Stimulated activated naive CD8-positive, alpha-beta T cell treated with anti-CD3 and anti-CD28 coated beads, Interleukin-15, amount 100 ng/mL, for 72 hours (primary cell): Measurements from ENCODE around the gene LIMK1.

Source experiments
- ATAC-seq: fragments of 150-1000 bp; cut with Tn5 transposase; 2 replicates; pipeline ENCODE4 v1.10.0; 2021; ENCODE audit warnings: mild to moderate bottlenecking, moderate library complexity
- DNase-seq, 2 donors: peaks; one replicate each; pipeline ENCODE4 v3.0.0; 2021 to 2022
- H3K27ac Mint-ChIP-seq, 2 donors: one replicate each; pipeline ENCODE4 v1.8.0; 2022; ENCODE audit warnings: mild to moderate bottlenecking in 2 of 2, mixed read lengths in 2 of 2, moderate library complexity in 2 of 2
- H3K27me3 Mint-ChIP-seq: one replicate; pipeline ENCODE4 v1.8.0; 2022; ENCODE audit warnings: mixed read lengths
- H3K4me1 Mint-ChIP-seq: one replicate; pipeline ENCODE4 v1.8.0; 2022; ENCODE audit warnings: mild to moderate bottlenecking, mixed read lengths
- H3K4me3 Mint-ChIP-seq, 2 donors: one replicate each; pipeline ENCODE4 v1.8.0; 2022; ENCODE audit warnings: mild to moderate bottlenecking in 2 of 2, mixed read lengths in 2 of 2, moderate library complexity in 1 of 2
- H3K9me3 Mint-ChIP-seq, 2 donors: one replicate each; pipeline ENCODE4 v1.8.0; 2022; ENCODE audit warnings: mixed read lengths in 2 of 2

The LIMK1 gene

DNA sequence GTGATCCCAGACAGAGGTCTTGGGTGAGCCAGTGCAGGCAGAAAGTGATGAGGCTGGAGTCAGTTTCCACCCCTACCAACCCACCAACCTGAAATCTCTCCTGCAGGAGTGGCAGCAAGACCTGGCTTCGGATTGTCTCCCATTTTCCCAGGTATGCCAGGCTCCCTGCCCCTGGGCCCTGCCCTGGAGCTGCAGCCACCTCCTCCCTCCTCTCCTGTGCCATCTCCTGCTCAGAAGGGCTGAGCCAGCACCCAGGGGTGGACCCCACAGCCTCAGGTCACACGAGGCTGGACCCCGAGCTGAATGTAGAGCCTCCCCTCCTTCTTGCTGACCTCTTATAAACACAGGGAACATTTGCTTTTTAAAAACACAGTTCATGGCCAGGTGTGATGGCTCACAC, 17.0 kb upstream of the LIMK1 start:
- Mint-ChIP-seq H3K9me3 (no peaks in the 10 kb centered on the region), H3K27me3 (no peaks in the 10 kb centered on the region), H3K4me1 (peaks cover 6% of the 10 kb centered on the region), H3K4me3 (no peak overlapping the region), H3K27ac (no peak overlapping the region)
- ATAC-seq: no peak
- no peak for DNase-seq

DNA sequence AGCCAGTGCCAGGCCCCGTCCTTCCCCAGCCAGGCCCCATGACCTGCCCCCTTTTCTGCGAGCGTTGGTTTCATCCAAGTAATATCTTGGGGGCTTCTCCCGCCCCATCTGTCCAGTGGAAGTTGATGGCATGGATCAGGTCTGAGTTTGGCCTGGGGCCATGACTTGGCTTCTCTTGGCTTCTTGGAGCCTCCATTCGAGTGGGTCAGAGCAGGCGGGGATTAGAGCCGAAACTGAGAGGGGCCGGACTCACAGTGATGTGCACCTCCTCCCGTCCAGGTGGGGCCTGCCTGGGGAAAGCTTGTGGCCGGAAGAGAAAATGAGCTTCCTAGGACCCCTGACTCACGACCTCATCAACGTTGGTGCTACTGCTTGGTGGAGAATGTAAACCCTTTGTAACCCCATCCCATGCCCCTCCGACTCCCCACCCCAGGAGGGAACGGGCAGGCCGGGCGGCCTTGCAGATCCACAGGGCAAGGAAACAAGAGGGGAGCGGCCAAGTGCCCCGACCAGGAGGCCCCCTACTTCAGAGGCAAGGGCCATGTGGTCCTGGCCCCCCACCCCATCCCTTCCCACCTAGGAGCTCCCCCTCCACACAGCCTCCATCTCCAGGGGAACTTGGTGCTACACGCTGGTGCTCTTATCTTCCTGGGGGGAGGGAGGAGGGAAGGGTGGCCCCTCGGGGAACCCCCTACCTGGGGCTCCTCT, 15.1 kb upstream of the LIMK1 start:
- ATAC-seq: no peak
- DNase-seq: no peak
- H3K4me3 Mint-ChIP-seq: no peak overlapping the region
- no peaks in the 10 kb centered on the region for H3K27me3 Mint-ChIP-seq
- no peaks in the 10 kb centered on the region for H3K4me1 Mint-ChIP-seq
- H3K9me3 Mint-ChIP-seq: no peaks in the 10 kb centered on the region
- no peak overlapping the region for H3K27ac Mint-ChIP-seq

DNA sequence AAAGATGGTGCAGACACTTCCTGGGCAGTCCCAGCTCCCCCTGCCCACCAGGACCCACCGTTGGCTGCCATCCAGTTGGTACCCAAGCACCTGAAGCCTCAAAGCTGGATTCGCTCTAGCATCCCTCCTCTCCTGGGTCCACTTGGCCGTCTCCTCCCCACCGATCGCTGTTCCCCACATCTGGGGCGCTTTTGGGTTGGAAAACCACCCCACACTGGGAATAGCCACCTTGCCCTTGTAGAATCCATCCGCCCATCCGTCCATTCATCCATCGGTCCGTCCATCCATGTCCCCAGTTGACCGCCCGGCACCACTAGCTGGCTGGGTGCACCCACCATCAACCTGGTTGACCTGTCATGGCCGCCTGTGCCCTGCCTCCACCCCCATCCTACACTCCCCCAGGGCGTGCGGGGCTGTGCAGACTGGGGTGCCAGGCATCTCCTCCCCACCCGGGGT, 14.5 kb upstream of the LIMK1 start:
- Mint-ChIP-seq H3K9me3 (no peaks in the 10 kb centered on the region), H3K4me1 (no peaks in the 10 kb centered on the region), H3K27me3 (no peaks in the 10 kb centered on the region), H3K4me3 (no peak overlapping the region), H3K27ac (peak overlapping the region in 1 of 2 donors; percentile 5)
- no peak for ATAC-seq
- DNase-seq: no peak

DNA sequence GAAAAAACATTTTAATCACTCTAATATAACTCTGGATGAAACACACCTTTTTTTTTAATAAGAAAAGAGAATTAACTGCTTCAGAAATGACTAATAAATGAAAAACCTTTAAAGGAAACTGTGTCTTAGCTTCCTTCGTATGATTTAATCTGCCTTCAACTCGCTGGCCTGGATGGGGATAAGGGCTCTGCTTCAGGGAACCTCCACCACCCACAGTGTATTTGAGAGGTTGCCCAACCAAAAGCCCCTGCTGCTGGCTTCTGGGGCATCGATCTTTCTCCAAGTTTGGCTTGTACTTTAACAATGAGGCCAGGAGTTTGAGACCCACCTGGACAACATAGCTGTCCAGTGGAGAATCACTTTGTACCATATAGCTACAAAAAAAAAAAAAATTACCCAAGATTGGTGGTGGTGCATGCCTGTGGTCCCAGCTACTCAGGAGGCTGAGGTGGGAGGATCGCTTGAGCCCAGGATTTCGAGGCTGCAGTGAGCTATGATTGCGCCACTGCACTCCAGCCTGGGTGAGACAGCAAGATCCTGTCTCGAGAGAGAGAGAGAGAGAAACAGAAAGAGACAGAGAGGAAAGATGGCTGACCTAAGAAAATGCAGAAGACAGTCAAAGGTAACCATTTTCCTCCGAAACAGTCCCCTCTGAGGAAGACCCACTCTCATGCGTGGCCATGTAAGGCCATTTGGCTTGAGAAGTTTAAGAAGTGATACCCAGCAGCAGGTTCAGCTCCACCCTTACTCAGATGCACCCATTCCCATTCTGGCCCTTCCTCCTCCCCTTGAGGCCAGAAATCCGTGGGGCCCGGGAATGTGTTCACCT, 13.6 kb upstream of the LIMK1 start:
- ATAC-seq (no peak), DNase-seq (no peak)
- Mint-ChIP-seq H3K4me3 (no peak overlapping the region), H3K27ac (no peak overlapping the region), H3K27me3 (no peaks in the 10 kb centered on the region), H3K9me3 (no peaks in the 10 kb centered on the region), H3K4me1 (no peaks in the 10 kb centered on the region)

DNA sequence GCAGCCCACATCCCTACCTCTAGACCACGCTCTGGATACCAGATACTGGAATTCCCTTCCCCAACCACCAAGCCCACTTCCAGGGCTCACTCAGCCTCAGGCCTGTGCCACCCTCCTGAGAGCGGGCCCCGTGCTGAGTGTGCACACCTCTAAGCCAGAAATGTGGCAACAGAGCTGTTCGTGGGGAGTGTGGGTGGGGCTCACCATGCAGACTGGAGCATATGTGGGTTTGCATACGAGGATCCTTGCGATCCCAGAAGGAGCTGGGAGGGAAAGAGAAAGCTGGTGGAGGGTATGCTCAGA, 13.0 kb upstream of the LIMK1 start:
- H3K9me3 Mint-ChIP-seq: no peaks in the 10 kb centered on the region
- no peaks in the 10 kb centered on the region for H3K27me3 Mint-ChIP-seq
- H3K27ac Mint-ChIP-seq: peak overlapping the region in 1 of 2 donors; percentile 60

DNA sequence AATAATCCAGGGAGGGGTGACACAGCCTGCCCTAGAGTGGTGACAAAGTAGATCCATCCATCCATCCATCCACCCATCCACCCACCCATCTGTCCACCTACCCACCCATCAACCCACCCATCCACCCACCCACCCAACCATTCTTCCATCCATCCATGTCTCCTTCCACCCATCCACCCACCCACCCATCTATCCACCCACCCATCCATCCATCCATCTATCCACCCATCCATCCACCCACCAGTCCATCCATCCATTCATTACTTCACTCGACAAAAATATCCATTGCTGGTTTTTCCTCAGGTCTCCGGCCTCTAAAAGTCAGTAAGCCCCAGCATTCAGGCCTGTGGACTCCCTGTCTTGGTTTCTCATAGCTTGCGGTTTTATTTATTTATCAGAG, 12.5 kb upstream of the LIMK1 start:
- H3K9me3 Mint-ChIP-seq: no peaks in the 10 kb centered on the region
- DNase-seq (no peak), ATAC-seq (no peak)
- H3K4me3 Mint-ChIP-seq: no peak overlapping the region
- H3K27ac Mint-ChIP-seq: no peak overlapping the region
- H3K27me3 Mint-ChIP-seq: no peaks in the 10 kb centered on the region
- no peaks in the 10 kb centered on the region for H3K4me1 Mint-ChIP-seq

More for the DNA sequence above, 13.0 kb upstream of the LIMK1 start:
- DNase-seq (no peak), ATAC-seq (no peak)
- no peaks in the 10 kb centered on the region for H3K4me1 Mint-ChIP-seq
- H3K4me3 Mint-ChIP-seq: no peak overlapping the region

DNA sequence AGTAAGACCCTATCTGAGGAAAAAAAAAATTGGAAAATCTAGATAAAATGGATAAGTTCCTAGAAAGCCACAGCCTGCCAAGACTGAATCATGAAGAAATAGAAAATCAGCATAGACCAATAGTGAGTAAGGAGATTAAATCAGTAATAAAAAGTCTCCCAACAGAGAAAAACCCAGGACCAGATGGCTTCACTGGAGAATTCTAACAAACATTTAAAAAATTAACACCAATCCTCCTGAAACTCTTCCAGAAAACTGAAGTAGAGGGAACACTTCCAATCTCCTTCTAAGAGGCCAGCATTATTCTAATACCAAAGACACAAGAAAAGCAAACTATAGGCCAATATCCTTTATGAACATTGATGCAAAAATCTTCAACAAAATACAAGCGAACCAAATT, 8.8 kb upstream of the LIMK1 start:
- Mint-ChIP-seq H3K27me3 (no peaks in the 10 kb centered on the region), H3K9me3 (no peaks in the 10 kb centered on the region), H3K27ac (no peak overlapping the region), H3K4me1 (no peaks in the 10 kb centered on the region), H3K4me3 (no peak overlapping the region)
- no peak for ATAC-seq
- no peak for DNase-seq

DNA sequence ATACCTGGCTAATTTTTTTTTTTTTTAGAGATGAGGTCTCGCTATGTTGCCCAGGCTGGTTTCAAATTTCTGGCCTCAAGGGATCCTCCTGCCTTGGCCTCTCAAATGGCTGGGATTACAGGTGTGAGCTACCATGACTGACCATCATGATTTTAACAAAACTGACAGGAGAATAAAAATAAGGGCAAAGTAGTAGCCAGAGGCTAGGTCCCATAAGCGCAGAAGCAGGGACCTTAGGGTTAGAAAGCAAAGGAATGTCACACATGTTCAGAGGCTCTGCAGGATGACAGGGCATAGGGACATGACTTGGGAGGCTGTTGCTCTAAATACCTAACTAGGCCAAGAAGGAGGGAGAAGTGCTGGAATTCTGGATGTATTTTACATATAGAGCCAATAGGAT, 5.1 kb upstream of the LIMK1 start:
- H3K27me3 Mint-ChIP-seq: no peaks in the 10 kb centered on the region
- no peak for ATAC-seq
- H3K4me3 Mint-ChIP-seq: no peak overlapping the region
- H3K4me1 Mint-ChIP-seq: peaks cover 8% of the 10 kb centered on the region
- no peak for DNase-seq
- H3K9me3 Mint-ChIP-seq: no peaks in the 10 kb centered on the region
- peak overlapping the region in 1 of 2 donors; percentile 2 for H3K27ac Mint-ChIP-seq

DNA sequence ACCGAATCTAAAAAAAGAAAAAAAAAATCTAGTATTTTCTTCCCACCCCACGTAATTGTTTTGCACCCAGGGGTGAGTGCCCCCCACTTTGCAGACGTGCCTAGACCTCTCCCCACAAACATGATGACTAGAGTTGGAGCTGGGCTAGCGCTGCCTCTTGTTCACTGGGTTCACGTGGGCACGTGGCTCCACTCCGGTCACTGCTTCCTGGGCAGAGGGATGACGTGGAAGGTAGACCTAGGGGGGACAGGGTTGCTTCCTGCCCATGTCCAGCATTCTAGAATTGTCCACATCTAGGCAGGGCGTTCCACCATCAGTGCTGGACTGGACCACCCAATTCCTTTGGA, 861 bp upstream of the LIMK1 start:
- Mint-ChIP-seq H3K9me3 (no peaks in the 10 kb centered on the region), H3K27ac (no peak overlapping the region), H3K4me1 (peaks cover 24% of the 10 kb centered on the region), H3K4me3 (peak overlapping the region; percentile 83 to 84), H3K27me3 (no peaks in the 10 kb centered on the region)
- ATAC-seq (no peak), DNase-seq (no peak)

DNA sequence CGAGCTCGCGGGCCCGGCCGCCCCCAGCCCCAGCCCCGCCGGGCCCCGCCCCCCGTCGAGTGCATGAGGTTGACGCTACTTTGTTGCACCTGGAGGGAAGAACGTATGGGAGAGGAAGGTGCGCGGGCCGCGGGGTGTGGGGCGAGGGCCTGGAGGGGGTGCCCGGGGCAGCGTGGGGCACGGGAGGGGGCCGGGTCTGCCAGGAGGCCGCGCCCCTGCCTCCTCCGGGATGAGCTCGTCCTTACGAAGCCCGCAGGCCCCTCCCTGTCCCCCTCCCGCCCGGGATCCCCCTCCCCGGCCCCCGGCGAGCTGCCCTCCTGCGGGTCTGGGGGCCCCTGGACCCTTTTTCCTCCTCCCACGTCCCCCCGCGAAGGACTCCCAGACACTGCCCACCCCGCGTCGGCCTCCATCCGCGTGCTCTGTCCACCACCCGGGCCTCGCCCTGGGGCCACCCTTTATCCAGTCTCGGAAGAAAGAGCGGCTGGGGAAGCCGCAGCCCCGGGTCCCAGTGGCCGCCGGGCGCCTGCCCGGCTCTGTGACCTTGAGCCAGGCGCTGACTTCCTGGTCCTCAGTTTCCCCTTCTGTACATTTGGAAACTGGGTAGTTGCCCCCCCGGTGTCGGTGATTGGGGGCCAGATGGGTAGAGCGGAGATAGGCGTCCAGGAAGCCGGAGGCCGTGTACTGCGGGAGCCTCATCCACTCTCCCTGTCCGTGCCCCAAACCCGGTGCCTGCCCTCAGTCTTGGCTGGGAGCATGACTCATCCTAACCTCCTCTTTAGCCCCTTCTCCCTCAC, 521 bp downstream of the LIMK1 start:
- H3K4me3 Mint-ChIP-seq: peak overlapping the region; percentile 88 to 95
- peak overlapping the region; percentile 92 to 95 for H3K27ac Mint-ChIP-seq

DNA sequence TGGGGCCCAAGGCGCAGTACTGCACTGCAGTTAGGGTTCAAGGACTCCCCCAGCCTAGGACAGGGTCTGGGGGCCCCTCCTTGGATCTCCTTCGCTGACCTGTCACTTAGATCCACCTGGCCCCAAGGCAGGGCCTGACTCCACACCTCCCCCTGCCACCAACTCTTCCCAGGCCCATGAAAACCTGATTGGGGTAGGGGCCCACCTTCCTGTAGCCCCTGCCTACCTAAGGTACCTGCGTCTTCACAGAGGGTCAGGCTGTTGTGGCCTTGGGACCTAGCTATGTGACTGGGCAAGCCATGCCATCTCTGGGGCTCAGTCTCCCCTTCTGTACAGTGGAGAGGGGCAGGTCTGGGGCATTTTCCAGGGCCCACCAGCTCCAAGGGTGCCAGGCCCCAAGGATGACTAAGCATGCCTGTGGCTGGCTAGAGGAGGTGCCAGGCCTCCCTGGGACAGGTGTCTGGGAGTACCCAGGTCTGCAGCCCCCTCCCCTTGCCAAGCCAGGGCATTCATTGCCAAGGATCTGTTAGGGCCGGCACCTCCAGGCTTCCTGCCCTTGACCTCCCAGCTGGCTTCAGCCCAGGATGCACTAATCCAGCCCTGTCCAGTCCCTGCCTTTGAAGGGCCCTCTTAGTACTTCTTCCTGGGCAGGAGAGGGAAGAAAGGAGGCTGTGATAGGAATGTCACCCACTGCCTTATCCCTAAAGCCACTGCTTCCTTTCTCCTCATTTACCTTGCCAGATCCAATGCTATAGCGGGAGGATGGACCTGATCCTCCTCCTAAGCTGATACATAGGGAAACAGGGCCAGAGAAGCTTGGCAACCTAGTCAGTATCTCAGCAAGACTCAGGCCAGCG, 1.3 kb downstream of the LIMK1 start:
- peaks cover 24% of the 10 kb centered on the region for H3K4me1 Mint-ChIP-seq
- peak overlapping the region; percentile 92 to 95 for H3K27ac Mint-ChIP-seq
- no peak for DNase-seq
- ATAC-seq: no peak
- peak overlapping the region; percentile 88 to 95 for H3K4me3 Mint-ChIP-seq
- no peaks in the 10 kb centered on the region for H3K9me3 Mint-ChIP-seq
- no peaks in the 10 kb centered on the region for H3K27me3 Mint-ChIP-seq

More for the DNA sequence above, 521 bp downstream of the LIMK1 start:
- Mint-ChIP-seq H3K9me3 (no peaks in the 10 kb centered on the region), H3K27me3 (no peaks in the 10 kb centered on the region), H3K4me1 (peaks cover 24% of the 10 kb centered on the region)
- DNase-seq (peak in 1 of 2 donors; percentile 38), ATAC-seq (peak; percentile 78)

DNA sequence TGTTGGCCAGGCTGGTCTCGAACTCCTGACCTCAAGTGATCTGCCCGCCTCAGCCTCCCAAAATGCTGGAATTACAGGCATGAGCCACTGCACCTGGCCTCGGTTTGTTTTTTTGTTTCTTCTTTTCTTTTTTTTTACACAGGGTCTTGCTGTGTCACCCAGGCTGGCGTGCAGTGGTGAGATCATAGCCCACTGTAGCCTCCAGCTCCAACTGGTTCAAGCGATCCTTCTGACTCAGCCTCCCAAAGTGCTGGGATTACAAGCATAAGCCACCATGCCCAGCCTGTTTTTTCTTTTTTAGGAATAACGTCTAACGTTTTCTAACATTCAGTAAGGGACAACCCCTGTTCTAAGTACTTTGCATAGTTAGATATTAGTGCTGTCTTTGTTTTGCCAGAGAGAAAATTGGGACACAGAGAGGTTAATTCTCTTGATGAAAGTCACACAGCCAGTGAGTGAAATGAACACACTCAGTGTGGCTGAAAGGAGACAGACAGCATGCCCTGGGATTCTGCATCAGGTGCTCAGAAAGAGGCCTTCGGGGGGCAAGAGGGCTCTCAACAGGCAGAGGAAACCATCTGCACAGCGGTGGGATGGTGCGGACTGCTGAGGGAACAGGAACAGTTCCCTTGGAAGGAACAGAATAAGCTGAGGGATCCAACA, 4.3 kb downstream of the LIMK1 start:
- no peaks in the 10 kb centered on the region for H3K27me3 Mint-ChIP-seq
- H3K4me1 Mint-ChIP-seq: peaks cover 29% of the 10 kb centered on the region
- no peak overlapping the region for H3K27ac Mint-ChIP-seq
- no peak for ATAC-seq
- no peak for DNase-seq
- H3K9me3 Mint-ChIP-seq: no peaks in the 10 kb centered on the region
- H3K4me3 Mint-ChIP-seq: no peak overlapping the region

DNA sequence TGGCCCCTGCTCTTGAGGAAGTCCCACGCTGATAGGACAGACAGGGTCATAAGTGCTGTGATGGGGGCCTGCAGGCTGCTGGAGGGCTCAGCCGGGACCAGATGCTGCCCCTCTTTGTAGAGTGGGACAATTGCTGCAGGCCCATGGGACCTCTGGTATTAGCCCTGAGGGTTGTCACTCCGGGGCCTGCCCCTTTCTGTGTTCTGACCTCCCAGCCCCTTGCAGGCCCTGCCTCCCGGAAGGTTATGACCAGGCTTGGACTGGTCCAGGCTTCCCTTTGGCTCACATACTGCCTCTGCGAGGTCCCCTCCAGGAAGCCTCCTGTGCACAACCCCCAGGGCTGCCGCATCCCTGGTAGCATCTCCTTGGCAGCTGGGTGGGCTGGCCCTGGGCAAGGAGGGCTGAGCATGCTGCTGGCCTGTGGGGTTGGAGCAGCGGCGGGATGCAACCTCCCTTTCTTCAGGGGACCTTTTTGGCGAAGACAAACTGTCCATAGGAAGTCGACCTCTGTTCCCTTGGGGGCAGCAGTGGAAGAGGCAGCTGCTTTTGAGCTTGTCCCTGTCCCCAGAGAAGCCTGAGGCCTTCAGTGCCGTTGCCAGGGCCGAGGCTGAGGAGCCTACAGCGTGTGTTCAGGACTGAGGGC, 8.8 kb downstream of the LIMK1 start:
- no peak for DNase-seq
- ATAC-seq: no peak
- H3K27me3 Mint-ChIP-seq: no peaks in the 10 kb centered on the region
- H3K9me3 Mint-ChIP-seq: no peaks in the 10 kb centered on the region
- H3K4me1 Mint-ChIP-seq: peaks cover 36% of the 10 kb centered on the region
- H3K4me3 Mint-ChIP-seq: peak overlapping the region in 1 of 2 donors; percentile 78
- H3K27ac Mint-ChIP-seq: peak overlapping the region in 1 of 2 donors; percentile 74

DNA sequence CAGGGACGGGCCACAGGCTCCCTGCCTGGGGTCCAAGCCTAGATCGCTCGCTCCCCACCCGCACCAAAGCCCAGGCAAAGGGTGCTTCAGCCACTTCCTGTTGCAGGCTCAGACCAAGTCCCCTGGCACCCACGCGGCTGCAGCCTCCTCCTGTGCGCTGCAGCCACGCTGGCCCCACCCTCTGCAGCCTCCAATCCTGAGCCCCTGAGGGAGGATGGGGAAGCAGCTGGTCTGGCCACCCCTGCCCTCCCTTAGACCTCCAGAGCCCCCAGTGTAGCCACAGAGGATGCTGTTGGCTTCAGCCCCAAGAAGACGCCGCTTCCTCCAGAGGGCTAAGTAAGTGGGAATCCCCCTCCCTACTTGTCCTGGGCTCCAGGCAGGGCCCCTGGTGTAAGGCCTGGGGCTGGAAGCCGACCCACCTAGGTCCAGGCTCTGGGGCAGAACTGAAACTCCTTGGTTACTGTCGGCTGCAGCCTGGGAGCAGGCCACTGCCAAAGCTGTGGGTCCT, 9.4 kb downstream of the LIMK1 start:
- peak overlapping the region; percentile 78 to 91 for H3K4me3 Mint-ChIP-seq
- no peaks in the 10 kb centered on the region for H3K27me3 Mint-ChIP-seq
- DNase-seq (peak in 1 of 2 donors; percentile 17), ATAC-seq (no peak)
- H3K4me1 Mint-ChIP-seq: peaks cover 36% of the 10 kb centered on the region
- H3K27ac Mint-ChIP-seq: peak overlapping the region; percentile 74 to 95
- H3K9me3 Mint-ChIP-seq: no peaks in the 10 kb centered on the region
